HG02623 (cell line): Measurements from ENCODE around the gene RBM4B.

Source experiments
- ATAC-seq: cut with Tn5 transposase; IDR thresholded peaks from one replicate; pipeline ENCODE4 v1.9.1; 2021; ENCODE audit warnings: moderate library complexity; ENCODE audit not compliant: unreplicated experiment

Gene RBM4B

DNA sequence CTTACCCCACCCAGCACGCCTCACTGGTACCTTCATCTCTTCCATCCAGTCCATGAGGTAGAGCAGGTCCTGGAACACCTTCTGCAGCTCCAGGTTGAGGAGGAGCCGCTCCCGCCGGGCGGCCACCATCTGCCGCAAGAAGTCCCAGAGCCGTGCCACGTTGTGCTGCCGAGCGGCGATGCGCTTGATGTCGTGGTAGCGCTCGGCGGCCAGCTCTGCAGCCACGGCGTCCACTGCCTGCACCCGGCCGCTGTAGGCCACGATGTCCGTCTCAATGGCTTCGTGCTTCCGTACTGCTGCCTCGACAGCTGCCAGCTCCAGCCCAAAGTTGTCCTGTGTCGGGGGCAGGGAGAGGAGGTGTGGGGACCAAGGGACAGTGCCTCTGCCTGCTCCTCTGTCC is 29.8 kb upstream of the RBM4B start:
- ATAC-seq, result no peak

- no peak for ATAC-seq
Observed at GRCh38 chr11:66706989-66707388, 29.3 kb upstream of the RBM4B start.

DNA sequence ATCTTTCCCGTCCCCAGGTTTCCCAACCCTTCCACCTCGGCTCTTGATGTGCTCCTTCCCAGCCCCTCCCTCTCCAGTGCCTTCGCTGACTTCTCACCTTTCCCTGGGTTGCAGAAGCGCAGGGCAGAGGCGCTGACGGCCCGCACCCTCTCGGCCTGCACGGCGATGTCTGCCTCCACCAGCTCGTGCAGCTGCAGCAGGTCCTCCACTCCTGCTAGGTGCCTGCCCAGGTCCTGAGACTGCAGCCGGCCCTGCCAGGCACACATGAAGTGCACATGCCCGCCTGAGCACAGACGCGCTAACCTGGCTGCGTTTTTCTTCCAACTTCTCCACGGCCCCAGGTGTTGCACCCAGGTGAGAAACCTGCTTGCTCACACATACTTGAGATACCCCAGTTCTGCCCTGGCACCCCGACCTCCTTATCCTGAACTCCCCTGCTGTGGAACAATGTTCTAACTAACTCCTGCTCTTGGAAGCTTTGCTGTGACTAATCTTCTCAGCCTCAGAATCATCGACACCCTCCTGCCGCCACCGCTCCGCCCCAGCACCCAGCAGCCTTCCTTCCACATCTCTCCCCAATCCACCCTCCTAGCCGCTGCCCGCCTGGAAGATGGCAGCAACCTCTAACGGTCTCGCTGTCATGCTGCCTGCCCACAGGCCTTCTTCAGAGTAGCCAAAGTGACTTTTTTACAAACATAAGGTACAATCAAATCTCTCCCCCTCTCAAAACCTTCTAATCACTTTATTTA is 28.1 kb upstream of the RBM4B start:
- ATAC-seq, result no peak

DNA sequence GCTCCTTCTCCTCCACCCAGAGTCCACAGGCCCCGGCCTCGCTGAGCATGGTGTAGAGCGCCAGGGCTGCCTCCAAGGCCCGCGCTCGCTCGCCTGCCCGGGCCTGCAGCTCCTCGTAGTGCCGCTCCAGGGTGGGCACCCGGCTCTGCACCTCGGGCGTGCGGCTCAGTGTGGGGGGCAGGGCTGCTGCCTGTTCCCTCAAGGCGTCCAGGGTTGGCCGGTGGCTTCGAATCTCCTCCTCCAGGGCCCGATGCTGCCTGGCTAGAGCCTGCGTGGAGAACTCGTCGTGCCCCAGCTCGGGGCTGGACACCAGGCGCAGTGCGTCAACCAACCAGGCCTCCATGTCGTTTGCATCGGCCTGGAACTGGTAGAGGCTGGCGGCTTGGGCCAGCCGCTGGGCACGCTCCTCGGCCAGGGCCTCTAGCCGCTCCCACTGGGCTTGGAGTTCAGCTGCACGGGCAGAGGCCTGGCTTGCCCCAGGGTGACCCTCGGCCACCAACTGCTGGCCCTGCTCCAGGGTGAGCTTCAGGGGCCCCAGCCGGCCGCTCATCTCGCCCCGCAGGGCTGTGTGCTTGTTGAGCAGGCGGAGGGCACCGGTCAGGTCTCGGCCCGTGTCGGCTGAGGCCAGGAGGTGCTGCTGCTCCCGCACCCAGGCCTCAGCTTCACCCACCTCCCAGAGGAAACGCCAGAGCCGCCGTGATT is 27.1 kb upstream of the RBM4B start:
- ATAC-seq, result no peak

GRCh38 chr11:66701432-66702240 is 23.9 kb upstream of the RBM4B start:
- no peak for ATAC-seq

- no peak for ATAC-seq
Observed at GRCh38 chr11:66700742-66701141, 23.1 kb upstream of the RBM4B start.

GRCh38 chr11:66700337-66700736 is 22.6 kb upstream of the RBM4B start:
- ATAC-seq, result no peak

DNA sequence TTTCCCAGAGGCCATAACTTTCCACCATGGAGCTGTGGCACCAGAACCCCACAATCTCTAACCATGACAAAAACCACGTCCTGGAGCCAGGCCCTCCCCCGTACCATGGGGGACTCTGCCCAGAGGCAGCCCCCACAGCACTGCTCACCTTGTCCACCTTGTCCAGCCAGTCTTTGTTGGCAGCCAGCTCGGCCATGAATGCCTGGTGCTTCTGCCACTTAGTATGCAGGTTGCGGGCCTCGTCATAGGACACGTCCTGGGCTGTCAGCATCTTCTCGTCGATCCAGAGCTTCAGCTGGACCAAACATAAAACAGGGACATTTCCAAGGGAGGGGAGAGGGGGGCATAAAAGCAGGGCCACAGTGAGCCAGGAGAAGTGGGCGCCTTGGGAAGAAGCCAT is 20.8 kb upstream of the RBM4B start:
- no peak for ATAC-seq

- no peak for ATAC-seq
Observed at GRCh38 chr11:66697988-66698387, 20.3 kb upstream of the RBM4B start.

GRCh38 chr11:66696146-66696545 is 18.5 kb upstream of the RBM4B start:
- no peak for ATAC-seq

DNA sequence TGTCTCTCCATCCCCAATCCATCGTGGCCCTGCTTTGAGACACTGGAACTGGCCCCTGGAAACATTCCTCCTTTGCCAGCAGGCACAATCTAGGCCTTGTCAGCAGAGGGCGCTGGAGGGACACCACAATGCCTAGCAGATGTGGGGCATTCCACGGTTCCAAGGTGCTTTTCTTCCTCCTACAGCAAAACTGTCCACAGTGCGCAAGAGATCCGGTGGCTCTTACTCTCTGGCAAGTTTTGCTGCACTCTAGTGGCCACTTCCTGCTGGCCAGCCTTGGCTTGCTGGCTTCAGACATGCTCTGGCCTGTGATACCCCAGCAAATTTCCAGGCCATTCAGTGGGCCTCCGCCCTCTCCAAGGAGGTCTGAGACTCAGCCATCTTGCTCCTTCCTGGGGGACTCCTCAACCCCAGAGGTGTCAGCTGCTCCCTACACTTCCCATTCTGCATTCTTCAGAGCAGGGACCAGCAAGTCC is 17.1 kb upstream of the RBM4B start:
- no peak for ATAC-seq

- no peak for ATAC-seq
Observed at GRCh38 chr11:66694056-66694410, 16.3 kb upstream of the RBM4B start.

- ATAC-seq, result no peak
Observed at GRCh38 chr11:66693356-66694055, 15.8 kb upstream of the RBM4B start.

GRCh38 chr11:66692871-66693331 is 15.2 kb upstream of the RBM4B start:
- ATAC-seq, result no peak

- ATAC-seq, result no peak
Observed at GRCh38 chr11:66692446-66692845, 14.8 kb upstream of the RBM4B start.

DNA sequence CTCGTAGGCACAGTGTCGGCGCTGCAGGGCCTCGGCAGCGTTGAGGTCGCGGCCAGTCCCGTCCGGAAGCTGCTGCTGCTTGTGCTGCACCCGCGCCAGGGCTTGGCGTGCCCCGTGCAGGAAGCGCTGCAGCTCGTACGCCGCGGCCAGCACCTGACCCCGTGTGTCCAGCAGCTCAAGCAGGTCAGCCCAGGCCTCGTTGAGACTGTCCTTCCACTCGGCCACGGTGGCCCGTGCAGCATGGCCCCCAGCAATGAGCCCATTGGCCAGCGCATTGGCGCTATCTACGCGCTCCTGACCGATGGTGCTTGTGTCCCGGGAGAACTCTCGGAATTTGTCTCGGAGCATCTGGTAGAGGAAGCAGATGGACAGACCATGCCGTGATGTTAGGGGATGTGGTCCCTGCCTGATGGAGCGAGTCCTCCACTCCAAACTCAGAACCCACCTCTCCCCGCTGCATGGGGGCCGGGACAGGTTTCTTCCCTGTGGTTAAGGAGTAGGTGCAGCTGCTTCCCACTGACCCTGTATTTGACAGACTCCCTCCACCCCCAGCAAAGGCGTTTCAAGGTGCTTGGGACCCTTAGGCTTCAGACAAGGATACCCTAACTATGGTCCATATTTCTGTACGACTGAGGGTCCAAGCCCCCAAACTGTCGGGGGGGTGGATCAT is 13.8 kb upstream of the RBM4B start:
- ATAC-seq, result no peak

- no peak for ATAC-seq
Observed at GRCh38 chr11:66689661-66690590, 12.2 kb upstream of the RBM4B start.

DNA sequence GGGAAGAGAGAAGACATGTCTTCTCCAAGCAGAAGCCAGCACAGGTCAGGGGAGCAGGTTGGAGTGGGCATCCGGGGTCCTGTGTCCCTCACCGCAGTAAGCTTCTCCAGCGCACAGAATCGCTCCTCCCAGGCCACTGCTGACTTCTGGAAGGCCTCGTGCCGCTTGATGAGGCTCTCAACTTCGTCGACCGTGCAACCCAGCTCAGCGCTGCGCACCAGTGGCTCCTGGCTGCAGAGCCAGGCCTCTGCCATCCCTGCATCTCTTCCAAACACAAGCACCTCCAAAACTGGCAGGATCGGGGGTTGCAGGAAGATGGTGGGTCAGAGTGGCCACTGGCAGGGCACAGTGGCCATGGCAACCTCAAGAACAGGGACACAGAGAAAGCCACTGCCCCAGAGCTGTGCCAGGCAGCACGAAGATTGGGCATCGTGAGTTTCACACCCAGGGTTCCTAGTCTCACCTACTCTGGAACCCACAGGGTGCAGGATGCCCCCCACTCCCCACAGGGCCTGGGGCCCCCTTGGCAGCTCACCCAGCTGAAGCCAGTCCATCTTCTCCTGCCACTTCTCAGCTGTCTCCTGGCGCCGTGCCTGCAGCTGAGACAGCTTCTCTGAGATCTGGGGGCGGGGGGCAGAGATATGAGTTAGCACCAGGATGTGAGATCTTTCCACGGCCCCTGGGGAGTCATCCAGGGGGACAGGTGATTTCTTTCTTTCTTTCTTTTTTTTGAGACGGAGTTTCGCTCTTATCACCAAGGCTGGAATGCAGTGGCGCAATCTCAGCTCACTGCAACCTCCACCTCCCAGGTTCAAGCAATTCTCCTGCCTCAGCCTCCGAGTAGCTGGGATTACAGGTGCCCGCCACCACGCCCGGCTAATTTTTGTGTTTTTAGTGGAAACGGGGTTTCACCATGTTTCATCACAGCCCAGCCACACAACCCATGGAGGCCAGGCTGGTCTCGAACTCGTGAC is 11.2 kb upstream of the RBM4B start:
- no peak for ATAC-seq
